WTC11 (cell line): ENCODE results near the gene UBFD1. TPM values are rescaled to one million over a fixed set of nuclear protein-coding genes. Genes with fewer than 3 reads are reported as not detected.

Source experiments
- ATAC-seq: fragments of 200-7000 bp; cut with Tn5 transposase; 2 replicates; pipeline ENCODE4 v1.10.0; 2021; ENCODE audit warnings: mild to moderate bottlenecking, moderate library complexity
- CTCF ChIA-PET: fragments of 300-600 bp; sonication (Branson Sonifier 250); formaldehyde crosslinking; loops from one replicate; lab custom pipeline; 2021; ENCODE audit warnings: antibody characterized with exemption; lab: Charles Lee
- POLR2A ChIA-PET: fragments of 350-600 bp; sonication (Branson Sonifier 250); formaldehyde crosslinking; loops from one replicate; lab custom pipeline; 2021; ENCODE audit warnings: antibody characterized with exemption; lab: Charles Lee
- DNase-seq: peaks from one replicate; pipeline ENCODE4 v3.0.0; 2021; ENCODE audit warnings: low spot score
- H3K27ac Mint-ChIP-seq: 2 replicates; pipeline ENCODE4 v1.8.0; 2021; ENCODE audit warnings: mixed read lengths
- H3K27me3 Mint-ChIP-seq: 2 replicates; pipeline ENCODE4 v1.8.0; 2021; ENCODE audit warnings: low read depth, mild to moderate bottlenecking, moderate library complexity, mixed read lengths
- H3K36me3 Mint-ChIP-seq: 2 replicates; pipeline ENCODE4 v1.8.0; 2021; ENCODE audit warnings: mixed read lengths
- H3K4me1 Mint-ChIP-seq: 2 replicates; pipeline ENCODE4 v1.8.0; 2022; ENCODE audit warnings: mixed read lengths
- H3K4me3 Mint-ChIP-seq: 2 replicates; pipeline ENCODE4 v1.8.0; 2021; ENCODE audit warnings: mild to moderate bottlenecking, moderate library complexity, mixed read lengths
- H3K9me3 Mint-ChIP-seq: 2 replicates; pipeline ENCODE4 v1.8.0; 2021; ENCODE audit warnings: mixed read lengths
- ARID4B ChIP-seq: sonication (generic); formaldehyde crosslinking; IDR thresholded peaks from 2 replicates; pipeline ENCODE4 v1.8.0; 2023; ENCODE audit warnings: missing genetic modification reagents, mild to moderate bottlenecking, borderline replicate concordance
- ATF1 ChIP-seq: sonication (generic); formaldehyde crosslinking; IDR thresholded peaks from 2 replicates; pipeline ENCODE4 v1.8.1; 2023; ENCODE audit warnings: mild to moderate bottlenecking, moderate library complexity, missing genetic modification reagents
- E2F4 ChIP-seq: sonication (generic); formaldehyde crosslinking; IDR thresholded peaks from 2 replicates; pipeline ENCODE4 v1.8.1; 2022; ENCODE audit warnings: low read depth, mild to moderate bottlenecking, moderate library complexity, missing genetic modification reagents, borderline replicate concordance
- FOXK1 ChIP-seq: sonication (generic); formaldehyde crosslinking; IDR thresholded peaks from 2 replicates; pipeline ENCODE4 v1.8.0; 2022; ENCODE audit warnings: mild to moderate bottlenecking, moderate library complexity, missing genetic modification reagents
- FOXP1 ChIP-seq: sonication (generic); formaldehyde crosslinking; IDR thresholded peaks from 2 replicates; pipeline ENCODE4 v1.8.0; 2022; ENCODE audit warnings: missing genetic modification reagents, mild to moderate bottlenecking, moderate library complexity, borderline replicate concordance
- GTF2I ChIP-seq: fragments of 250-450 bp; sonication (Bioruptor Pico); conservative IDR thresholded peaks from 2 replicates; pipeline ENCODE4 v1.4.0; 2021; ENCODE audit warnings: mild to moderate bottlenecking
- JAZF1 ChIP-seq: fragments of 250-450 bp; sonication (Bioruptor Pico); IDR thresholded peaks from 2 replicates; pipeline ENCODE4 v1.9.0; 2021; ENCODE audit warnings: moderate library complexity, mild to moderate bottlenecking, inconsistent platforms
- MXD4 ChIP-seq: fragments of 250-450 bp; sonication (Bioruptor Pico); IDR thresholded peaks from 2 replicates; pipeline ENCODE4 v1.8.0; 2021; ENCODE audit warnings: mild to moderate bottlenecking, moderate library complexity, borderline replicate concordance
- NFATC4 ChIP-seq: fragments of 250-450 bp; sonication (Bioruptor Pico); IDR thresholded peaks from 2 replicates; pipeline ENCODE4 v1.9.0; 2021; ENCODE audit warnings: mild to moderate bottlenecking
- NFE2L1 ChIP-seq: sonication (generic); formaldehyde crosslinking; IDR thresholded peaks from 2 replicates; pipeline ENCODE4 v1.8.1; 2023; ENCODE audit warnings: missing genetic modification reagents
- NR3C1 ChIP-seq: sonication (generic); formaldehyde crosslinking; conservative IDR thresholded peaks from 2 replicates; pipeline ENCODE4 v1.8.1; 2023; ENCODE audit warnings: low read depth, mild to moderate bottlenecking, missing genetic modification reagents
- PRDM15 ChIP-seq: sonication (generic); formaldehyde crosslinking; IDR thresholded peaks from 2 replicates; pipeline ENCODE4 v1.8.0; 2022; ENCODE audit warnings: missing genetic modification reagents
- SOX15 ChIP-seq: fragments of 250-450 bp; sonication (Bioruptor Pico); IDR thresholded peaks from 2 replicates; pipeline ENCODE4 v1.9.0; 2021; ENCODE audit warnings: mild to moderate bottlenecking
- TCF7 ChIP-seq: sonication (generic); formaldehyde crosslinking; IDR thresholded peaks from 2 replicates; pipeline ENCODE4 v1.8.0; 2022; ENCODE audit warnings: mild to moderate bottlenecking, low read depth, missing genetic modification reagents, moderate library complexity
- ZNF138 ChIP-seq: sonication (generic); formaldehyde crosslinking; conservative IDR thresholded peaks from 2 replicates; pipeline ENCODE4 v1.8.1; 2022; ENCODE audit warnings: mild to moderate bottlenecking, moderate library complexity, missing genetic modification reagents
- ZNF396 ChIP-seq: fragments of 250-450 bp; sonication (Bioruptor Pico); IDR thresholded peaks from 2 replicates; pipeline ENCODE4 v1.8.0; 2021; ENCODE audit warnings: mild to moderate bottlenecking, moderate library complexity, borderline replicate concordance
- total RNA-seq: library from RNA; stranded (reverse); gene quantifications from 3 replicates; pipeline ENCODE4 v1.2.3, GENCODE V29; 2021
- TF ChIP-seq, protein P1 (sequence below): sonication (generic); formaldehyde crosslinking; IDR thresholded peaks from 2 replicates; pipeline ENCODE4 v1.8.1; 2022; ENCODE audit warnings: mild to moderate bottlenecking, moderate library complexity, missing genetic modification reagents
- TF ChIP-seq, protein P2 (sequence below): sonication (generic); formaldehyde crosslinking; IDR thresholded peaks from 2 replicates; pipeline ENCODE4 v1.8.1; 2023; ENCODE audit warnings: mild to moderate bottlenecking, missing genetic modification reagents, moderate library complexity
- TF ChIP-seq, protein P3 (sequence below): sonication (generic); formaldehyde crosslinking; conservative IDR thresholded peaks from 2 replicates; pipeline ENCODE4 v1.8.1; 2022; ENCODE audit warnings: mild to moderate bottlenecking, missing genetic modification reagents
- TF ChIP-seq, protein P4 (sequence below): fragments of 250-450 bp; sonication (Bioruptor Pico); IDR thresholded peaks from 2 replicates; pipeline ENCODE4 v2.1.2; 2022; ENCODE audit warnings: mild to moderate bottlenecking, moderate library complexity

The UBFD1 gene
- total RNA-seq, 1 experiment from 2014 or later = 128 TPM

DNA sequence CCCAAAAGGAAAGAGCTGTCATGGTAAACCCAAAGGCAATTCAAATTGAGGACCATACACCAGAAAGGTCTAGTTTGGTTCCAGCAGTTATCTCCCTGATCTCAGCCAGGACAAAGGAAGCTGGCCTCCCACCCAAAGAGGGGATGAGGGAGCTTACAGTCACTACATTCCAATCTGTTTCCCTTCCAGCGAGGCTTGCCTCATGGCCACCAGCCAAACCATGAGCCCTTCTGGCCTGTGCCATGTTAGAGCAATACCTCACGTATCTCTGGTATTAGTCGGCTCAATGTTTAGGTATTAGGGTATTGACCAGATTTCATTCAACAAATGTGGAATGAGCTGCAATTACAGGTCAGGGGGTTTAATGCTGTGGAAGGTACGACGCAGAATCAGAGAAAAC, 30.2 kb downstream of the UBFD1 start:
- TF ChIP-seq, protein P1, sequence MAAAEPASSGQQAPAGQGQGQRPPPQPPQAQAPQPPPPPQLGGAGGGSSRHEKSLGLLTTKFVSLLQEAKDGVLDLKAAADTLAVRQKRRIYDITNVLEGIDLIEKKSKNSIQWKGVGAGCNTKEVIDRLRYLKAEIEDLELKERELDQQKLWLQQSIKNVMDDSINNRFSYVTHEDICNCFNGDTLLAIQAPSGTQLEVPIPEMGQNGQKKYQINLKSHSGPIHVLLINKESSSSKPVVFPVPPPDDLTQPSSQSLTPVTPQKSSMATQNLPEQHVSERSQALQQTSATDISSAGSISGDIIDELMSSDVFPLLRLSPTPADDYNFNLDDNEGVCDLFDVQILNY = no peak
- Mint-ChIP-seq H3K4me1 (no peaks in the 10 kb centered on the region), H3K27ac (no peak overlapping the region), H3K36me3 (peaks cover 66% of the 10 kb centered on the region), H3K4me3 (no peak overlapping the region), H3K9me3 (no peaks in the 10 kb centered on the region), H3K27me3 (no peaks in the 10 kb centered on the region)
- ChIA-PET CTCF (no interaction called here), POLR2A (no interaction called here)
- ATAC-seq = no peak
- DNase-seq = no peak

- Mint-ChIP-seq H3K27me3 (no peaks in the 10 kb centered on the region), H3K27ac (no peak overlapping the region), H3K4me1 (0 out of 2 replicates have a peak, but pooled peaks cover 3% of the 10 kb centered on the region), H3K4me3 (no peak overlapping the region), H3K9me3 (no peaks in the 10 kb centered on the region)
- ChIA-PET POLR2A (no interaction called here), CTCF (interaction anchor here (0.7 kb wide), 1 partner anchor 104 kb away, joined by 3 read pairs; no protein-coding TSS in a partner anchor)
- ATAC-seq (no peak), DNase-seq (no peak)
- TF ChIP-seq NR3C1 (no peak), GTF2I (no peak), FOXK1 (CRISPR knock-in tag) (no peak), NFATC4 (CRISPR knock-in tag) (no peak), MXD4 (CRISPR knock-in tag) (no peak), TCF7 (CRISPR knock-in tag) (no peak), FOXP1 (CRISPR knock-in tag) (no peak), ATF1 (no peak), NFE2L1 (CRISPR knock-in tag) (no peak), ARID4B (CRISPR knock-in tag) (no peak), ZNF138 (CRISPR knock-in tag) (no peak), E2F4 (CRISPR knock-in tag) (no peak), ZNF396 (no peak), PRDM15 (no peak), JAZF1 (no peak), SOX15 (CRISPR knock-in tag) (no peak)
- TF ChIP-seq, protein P2, sequence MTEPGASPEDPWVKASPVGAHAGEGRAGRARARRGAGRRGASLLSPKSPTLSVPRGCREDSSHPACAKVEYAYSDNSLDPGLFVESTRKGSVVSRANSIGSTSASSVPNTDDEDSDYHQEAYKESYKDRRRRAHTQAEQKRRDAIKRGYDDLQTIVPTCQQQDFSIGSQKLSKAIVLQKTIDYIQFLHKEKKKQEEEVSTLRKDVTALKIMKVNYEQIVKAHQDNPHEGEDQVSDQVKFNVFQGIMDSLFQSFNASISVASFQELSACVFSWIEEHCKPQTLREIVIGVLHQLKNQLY (CRISPR knock-in tag) = no peak
- TF ChIP-seq, protein P3, sequence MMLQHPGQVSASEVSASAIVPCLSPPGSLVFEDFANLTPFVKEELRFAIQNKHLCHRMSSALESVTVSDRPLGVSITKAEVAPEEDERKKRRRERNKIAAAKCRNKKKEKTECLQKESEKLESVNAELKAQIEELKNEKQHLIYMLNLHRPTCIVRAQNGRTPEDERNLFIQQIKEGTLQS (CRISPR knock-in tag) = no peak
- TF ChIP-seq, protein P4, sequence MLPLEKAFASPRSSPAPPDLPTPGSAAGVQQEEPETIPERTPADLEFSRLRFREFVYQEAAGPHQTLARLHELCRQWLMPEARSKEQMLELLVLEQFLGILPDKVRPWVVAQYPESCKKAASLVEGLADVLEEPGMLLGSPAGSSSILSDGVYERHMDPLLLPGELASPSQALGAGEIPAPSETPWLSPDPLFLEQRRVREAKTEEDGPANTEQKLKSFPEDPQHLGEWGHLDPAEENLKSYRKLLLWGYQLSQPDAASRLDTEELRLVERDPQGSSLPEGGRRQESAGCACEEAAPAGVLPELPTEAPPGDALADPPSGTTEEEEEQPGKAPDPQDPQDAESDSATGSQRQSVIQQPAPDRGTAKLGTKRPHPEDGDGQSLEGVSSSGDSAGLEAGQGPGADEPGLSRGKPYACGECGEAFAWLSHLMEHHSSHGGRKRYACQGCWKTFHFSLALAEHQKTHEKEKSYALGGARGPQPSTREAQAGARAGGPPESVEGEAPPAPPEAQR (CRISPR knock-in tag) = no peak
- TF ChIP-seq, all 79 proteins: peak for 0
- H3K36me3 Mint-ChIP-seq = peaks cover 59% of the 10 kb centered on the region
Measured at GRCh38 chr16:23590181-23590580, 32.7 kb downstream of the UBFD1 start.
